Prostate gland (tissue), 1 donor: ENCODE measurements around the gene KRTAP10-3.

Source experiments
- POLR2A ChIP-seq: fragments of 450-650 bp; IDR thresholded peaks from one replicate; pipeline ENCODE4 v1.6.1; 2016; ENCODE audit warnings: antibody characterized with exemption, mild to moderate bottlenecking
- POLR2AphosphoS5 ChIP-seq: sonication (generic); formaldehyde crosslinking; IDR thresholded peaks from one replicate; pipeline ENCODE4 v1.6.1; 2017; ENCODE audit warnings: antibody characterized with exemption

DNA sequence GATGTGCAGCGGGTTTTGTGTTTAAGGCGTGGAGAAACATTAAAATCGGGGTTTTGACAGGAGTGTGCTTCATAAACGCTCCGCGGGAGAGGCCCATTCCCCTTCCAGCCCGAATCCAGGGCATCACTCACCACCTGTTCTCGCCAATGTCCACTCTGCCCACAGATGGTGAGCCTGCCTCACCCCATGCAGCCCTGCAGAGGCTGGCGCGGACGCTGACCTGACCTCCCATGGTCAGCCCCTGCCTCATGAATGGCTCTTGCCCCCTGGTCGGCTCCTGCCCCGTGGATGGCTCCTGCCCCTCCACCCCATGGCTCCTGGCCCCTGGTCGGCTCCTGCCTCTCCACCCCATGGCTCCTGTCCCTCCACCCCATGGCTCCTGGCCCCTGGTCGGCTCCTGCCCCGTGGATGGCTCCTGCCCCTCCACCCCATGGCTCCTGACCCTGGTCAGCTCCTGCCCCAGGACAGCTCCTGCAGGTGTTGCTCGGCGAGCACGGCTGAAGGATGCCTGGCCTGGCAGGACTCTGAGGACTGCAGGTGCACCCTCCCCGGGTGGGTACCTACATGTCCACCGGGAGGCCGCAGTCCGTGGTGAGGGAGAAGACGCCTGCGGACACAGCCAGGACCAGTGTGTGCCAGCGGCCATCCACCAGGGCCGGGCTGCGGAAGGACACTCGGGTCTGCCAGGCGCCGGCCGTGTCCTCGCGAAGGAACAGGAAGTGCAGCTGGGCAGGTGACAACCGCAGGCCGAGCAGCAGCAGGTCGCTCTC is 25.3 kb downstream of the KRTAP10-3 start:
- TF ChIP-seq POLR2AphosphoS5 (no peak), POLR2A (no peak)
